ENCODE measurements around the gene JADE1. TPM values are rescaled to one million over a fixed set of nuclear protein-coding genes. Genes with fewer than 3 reads are reported as not detected.

Gene JADE1
- total and polyA plus RNA-seq, 2 of the 4 experiments (the other 2 are of a cell fraction), result 13.8 to 32.6 TPM

GRCh38 chr4:128812442-128813235, 3.1 kb downstream of the JADE1 start:
- CTCF ChIA-PET, result interaction anchor here (1.2 kb wide), 1 partner anchor 33 kb away, joined by 3 read pairs; no protein-coding TSS in a partner anchor
- dilution Hi-C loops (cut with HindIII; ENCODE audit: low sequenced_read_pairs, unreplicated experiment), result no loop called here
- TF ChIP-seq MAFK (IDR thresholded peaks at IDR 0.05; ENCODE audit: low read depth, low read length), result no peak
- no peak for TF ChIP-seq RFX5 (IDR thresholded peaks at IDR 0.05; ENCODE audit: low read depth, low read length)
- peak; percentile 25; the same call in 1 of the 2 replicates for TF ChIP-seq MAZ (IDR thresholded peaks at IDR 0.05; ENCODE audit: borderline replicate concordance, low read depth, low read length)
- no peak for TF ChIP-seq CEBPB (IDR thresholded peaks at IDR 0.05; ENCODE audit: low read depth, low read length)
- TF ChIP-seq CTCF (conservative IDR thresholded peaks at IDR 0.05; ENCODE audit: low read depth, low read length), result no peak
- TF ChIP-seq MXI1 (IDR thresholded peaks at IDR 0.05; ENCODE audit: borderline replicate concordance, low read depth, low read length), result peak; percentile 43; the same call in 1 of the 2 replicates
- TF ChIP-seq CHD1 (IDR thresholded peaks at IDR 0.05; ENCODE audit: low read depth, low read length), result no peak
- TF ChIP-seq RCOR1 (IDR thresholded peaks at IDR 0.05; ENCODE audit: insufficient replicate concordance, low read length), result no peak
- no peak for TF ChIP-seq ELK1 (IDR thresholded peaks at IDR 0.05; ENCODE audit: borderline replicate concordance, low read depth, low read length)
- no peak for TF ChIP-seq BHLHE40 (IDR thresholded peaks at IDR 0.05; ENCODE audit: low read depth, low read length)
- TF ChIP-seq POLR2A (IDR thresholded peaks at IDR 0.05; ENCODE audit: low read depth, low read length), result no peak
- TF ChIP-seq SMC3 (IDR thresholded peaks at IDR 0.05; ENCODE audit: low read depth, low read length), result no peak; the same call in 1 of the 2 replicates
- no peak for TF ChIP-seq NFE2L2 (IDR thresholded peaks at IDR 0.05; ENCODE audit: low read depth, low read length)

More at GRCh38 chr4:128812442-128813235, 3.1 kb downstream of the JADE1 start:
- POLR2A ChIA-PET (ENCODE audit: unreplicated experiment), result interaction anchor here (0.5 to 1.1 kb wide), 5 partner anchors 16 to 574 kb away, joined by 3 read pairs; no protein-coding TSS in a partner anchor
- Histone ChIP-seq H3K9me3 (ENCODE audit: control insufficient read depth, insufficient read depth, low read length) (no peaks in the 10 kb centered on the region), H3K23ac (ENCODE audit: low read depth, low read length) (peak overlapping the region; percentile 47), H3K18ac (ENCODE audit: low read depth, low read length) (peak overlapping the region; percentile 51), H3K9me1 (ENCODE audit: insufficient read depth, low read length) (no peaks in the 10 kb centered on the region), H3K36me3 (ENCODE audit: control insufficient read depth, insufficient read depth, low read length) (no peaks in the 10 kb centered on the region), H3K27me3 (ENCODE audit: control insufficient read depth, insufficient read depth, low read length) (no peaks in the 10 kb centered on the region), H4K91ac (ENCODE audit: insufficient read depth, low read depth, low read length) (peak overlapping the region; percentile 73), H2BK20ac (ENCODE audit: low read depth, low read length) (peak overlapping the region; percentile 7; the same call in 1 of the 2 replicates), H2BK120ac (ENCODE audit: low read depth, low read length) (peak overlapping the region; percentile 57; the same call in 1 of the 2 replicates), H4K20me1 (ENCODE audit: insufficient read depth, low read length) (no peaks in the 10 kb centered on the region), H3K9ac (ENCODE audit: low read depth, low read length) (peak overlapping the region; percentile 83), H4K8ac (ENCODE audit: low read depth in 2 of 2, low read length in 2 of 2) (peak overlapping the region; percentile 13 to 71), H3K4me2 (ENCODE audit: low read depth, low read length) (peak overlapping the region; percentile 78), H3K14ac (replicated peaks; ENCODE audit: low read depth, low read length) (peak overlapping the region; percentile 86; the same call in 1 of the 2 replicates), H3K56ac (ENCODE audit: extremely low read depth, insufficient read depth, low read length) (peak overlapping the region; percentile 86), H3K4ac (ENCODE audit: low read depth, low read length) (peak overlapping the region; percentile 71), H3K4me1 (ENCODE audit: control insufficient read depth, insufficient read depth, low read length) (no peaks in the 10 kb centered on the region), H2AK5ac (ENCODE audit: low read depth, low read length) (no peak overlapping the region), H4K5ac (ENCODE audit: low read depth, low read length) (no peak overlapping the region; the same call in 1 of the 2 replicates), H2AK9ac (replicated peaks; ENCODE audit: low read depth, low read length, poor library complexity) (peak overlapping the region; percentile 91), H3K4me3 (ENCODE audit: insufficient read depth, low read depth, low read length) (peak overlapping the region; percentile 84), H2BK15ac (ENCODE audit: low read depth, low read length) (no peak overlapping the region), H2AFZ (replicated peaks; ENCODE audit: low read length, poor library complexity) (peak overlapping the region; percentile 93), H3K79me1 (ENCODE audit: low read depth in 1 of 2, low read length in 2 of 2) (peaks cover 6 to 26% of the 10 kb centered on the region in 2 experiments), H2BK5ac (ENCODE audit: low read depth, low read length, poor library complexity, severe bottlenecking) (peak overlapping the region; percentile 94), H3K27ac (ENCODE audit: insufficient read depth, low read length) (peak overlapping the region; percentile 81)
- BruUV-seq (replicated peaks), result TSS peak; percentile 40
- peak; percentile 81 for DNase-seq
- intact Hi-C loops (cut with micrococcal nuclease), result loop anchor here (1.0 kb wide), 2 partner anchors 51 to 281 kb away; partner anchors contain the start of gene SCLT1
- in situ Hi-C loops (cut with MboI; ENCODE audit: low sequenced_read_pairs), result loop anchor here (5.0 kb wide), 2 partner anchors 50 to 350 kb away; no protein-coding TSS in a partner anchor
- ATAC-seq (ENCODE audit: low read depth), result peak; percentile 4
- WGBS, 2 experiments (ENCODE audit: extremely low coverage in 2 of 2, insufficient read length in 1 of 2), result 0% methylated on average over 14 of the region's 33 CpGs; no CpG with 5 or more reads in 1 of the 2 experiments
